Measurements from ENCODE around the gene PYGL. TPM values are rescaled to one million over a fixed set of nuclear protein-coding genes. Genes with fewer than 3 reads are reported as not detected.

Gene PYGL
- total RNA-seq, 4 donors from 2014 or later, result 18.5 to 39.7 (median 27.4) TPM

- ATAC-seq, result peak; percentile 30
- peak overlapping the region in 1 of 4 donors; percentile 53 for H3K27ac ChIP-seq
- no peak for TF ChIP-seq POLR2A (IDR thresholded peaks at IDR 0.05)
- no peak for TF ChIP-seq EP300 (IDR thresholded peaks at IDR 0.05)
- TF ChIP-seq POLR2AphosphoS5 (IDR thresholded peaks at IDR 0.05), result no peak
- TF ChIP-seq CTCF (IDR thresholded peaks at IDR 0.05), result peak; percentile 52 to 82 (median 78)
- no peaks in the 10 kb centered on the region for H3K27me3 ChIP-seq
- no peak overlapping the region for H3K4me3 ChIP-seq
- 0 to 19% methylated on average over 1 of the region's 1 CpG for WGBS, 2 donors (ENCODE audit: low coverage in 1 of 2)
- H3K36me3 ChIP-seq, result no peaks in the 10 kb centered on the region
- H3K9me3 ChIP-seq, result no peaks in the 10 kb centered on the region
- H3K4me1 ChIP-seq, result peaks cover 0 to 12% (median 3%) of the 10 kb centered on the region in 3 donors
These were observed 10.6 kb upstream of the PYGL start for GRCh38 chr14:50954811-50955372.

- 100% methylated on average over 1 of the region's 1 CpG; no CpG with 5 or more reads in 1 of the 2 donors for WGBS, 2 donors (ENCODE audit: low coverage in 1 of 2)
- Histone ChIP-seq H3K36me3 (no peaks in the 10 kb centered on the region), H3K27ac (no peak overlapping the region), H3K27me3 (no peaks in the 10 kb centered on the region), H3K4me1 (peaks cover 0 to 12% (median 3%) of the 10 kb centered on the region in 3 donors), H3K9me3 (no peaks in the 10 kb centered on the region), H3K4me3 (no peak overlapping the region)
- ATAC-seq, result no peak
- TF ChIP-seq POLR2AphosphoS5 (IDR thresholded peaks at IDR 0.05) (no peak), CTCF (IDR thresholded peaks at IDR 0.05) (no peak), POLR2A (IDR thresholded peaks at IDR 0.05) (no peak), EP300 (IDR thresholded peaks at IDR 0.05) (no peak)
These were observed 9.2 kb upstream of the PYGL start for GRCh38 chr14:50953502-50953901.

- no peak for TF ChIP-seq CTCF (IDR thresholded peaks at IDR 0.05)
- no peak for TF ChIP-seq POLR2AphosphoS5 (IDR thresholded peaks at IDR 0.05)
- TF ChIP-seq EP300 (IDR thresholded peaks at IDR 0.05), result no peak
- TF ChIP-seq POLR2A (IDR thresholded peaks at IDR 0.05), result no peak
- 84 to 100% methylated on average over 1 to 3 of the region's 6 CpGs for WGBS, 2 donors (ENCODE audit: low coverage in 1 of 2)
These were observed 6.7 kb upstream of the PYGL start for GRCh38 chr14:50951032-50951431.

GRCh38 chr14:50948205-50948604 lies 3.9 kb upstream of the PYGL start:
- H3K27me3 ChIP-seq, result no peaks in the 10 kb centered on the region
- no peak overlapping the region for H3K27ac ChIP-seq
- no peaks in the 10 kb centered on the region for H3K36me3 ChIP-seq
- no peak for ATAC-seq
- TF ChIP-seq POLR2A (IDR thresholded peaks at IDR 0.05) (no peak), EP300 (IDR thresholded peaks at IDR 0.05) (no peak), CTCF (IDR thresholded peaks at IDR 0.05) (no peak), POLR2AphosphoS5 (IDR thresholded peaks at IDR 0.05) (no peak)
- no peak overlapping the region for H3K4me3 ChIP-seq
- WGBS, 2 donors (ENCODE audit: low coverage in 1 of 2), result 79 to 80% methylated on average over 2 of the region's 2 CpGs
- H3K4me1 ChIP-seq, result peaks cover 0 to 17% (median 0%) of the 10 kb centered on the region in 3 donors
- H3K9me3 ChIP-seq, result no peaks in the 10 kb centered on the region

More at GRCh38 chr14:50951032-50951431, 6.7 kb upstream of the PYGL start:
- no peak overlapping the region for H3K27ac ChIP-seq
- H3K4me3 ChIP-seq, result no peak overlapping the region
- H3K36me3 ChIP-seq, result no peaks in the 10 kb centered on the region
- no peaks in the 10 kb centered on the region for H3K27me3 ChIP-seq
- H3K9me3 ChIP-seq, result no peaks in the 10 kb centered on the region
- ATAC-seq, result no peak
- peaks cover 0 to 9% (median 3%) of the 10 kb centered on the region in 3 donors for H3K4me1 ChIP-seq

GRCh38 chr14:50947446-50947845 lies 3.2 kb upstream of the PYGL start:
- H3K4me3 ChIP-seq, result no peak overlapping the region
- H3K36me3 ChIP-seq, result no peaks in the 10 kb centered on the region
- no peak overlapping the region for H3K27ac ChIP-seq
- H3K27me3 ChIP-seq, result no peaks in the 10 kb centered on the region
- 46% methylated on average over 4 of the region's 4 CpGs; no CpG with 5 or more reads in 1 of the 2 donors for WGBS, 2 donors (ENCODE audit: low coverage in 1 of 2)
- H3K4me1 ChIP-seq, result peaks cover 0 to 19% (median 0%) of the 10 kb centered on the region in 3 donors
- TF ChIP-seq EP300 (IDR thresholded peaks at IDR 0.05) (no peak), POLR2A (IDR thresholded peaks at IDR 0.05) (no peak), POLR2AphosphoS5 (IDR thresholded peaks at IDR 0.05) (no peak), CTCF (IDR thresholded peaks at IDR 0.05) (no peak)
- no peak for ATAC-seq
- H3K9me3 ChIP-seq, result no peaks in the 10 kb centered on the region

All from gastroesophageal sphincter (tissue), 4 donors.